ENCODE data around the gene RHNO1. TPM values are rescaled to one million over a fixed set of nuclear protein-coding genes. Genes with fewer than 3 reads are reported as not detected.
"Not testable (repeated sequence)": the region's sequence is repeated elsewhere in the genome, so short reads cannot be mapped to it uniquely, and the experiment has no call there.

The RHNO1 gene
- total RNA-seq, 1 experiment from 2014 or later: 60.9 TPM

GRCh38 chr12:2858334-2858733 is 18.7 kb upstream of the RHNO1 start:
- Mint-ChIP-seq H3K27ac (ENCODE audit: low read depth, unreplicated experiment) (no peak overlapping the region), H3K4me1 (ENCODE audit: insufficient read depth, unreplicated experiment) (no peaks in the 10 kb centered on the region), H3K36me3 (ENCODE audit: insufficient read depth, unreplicated experiment) (peaks cover 24% of the 10 kb centered on the region), H3K9me3 (ENCODE audit: unreplicated experiment) (no peaks in the 10 kb centered on the region), H3K27me3 (ENCODE audit: insufficient read depth, unreplicated experiment) (no peaks in the 10 kb centered on the region), H3K4me3 (ENCODE audit: unreplicated experiment) (no peak overlapping the region)
- no TSS peak for BruUV-seq (replicated peaks)
- TF ChIP-seq CTCF (IDR thresholded peaks at IDR 0.05; ENCODE audit: unreplicated experiment): no peak
- intact Hi-C loops (cut with micrococcal nuclease): loop anchor here (10.0 kb wide), 1 partner anchor 176 kb away; no protein-coding TSS in a partner anchor
- CTCF ChIA-PET: interaction anchor here (0.8 kb wide), 1 partner anchor 75 kb away, joined by 3 read pairs; no protein-coding TSS in a partner anchor
- POLR2A ChIA-PET: interaction anchor here (1.0 to 1.1 kb wide), 2 partner anchors 9 to 44 kb away, joined by 3 read pairs; no protein-coding TSS in a partner anchor
- no peak for DNase-seq (ENCODE audit: unreplicated experiment)

- intact Hi-C loops (cut with micrococcal nuclease): loop anchor here (10.0 kb wide), 1 partner anchor 176 kb away; no protein-coding TSS in a partner anchor
- no peak overlapping the region for H3K27ac Mint-ChIP-seq (ENCODE audit: low read depth, unreplicated experiment)
- no peak for TF ChIP-seq CTCF (IDR thresholded peaks at IDR 0.05; ENCODE audit: unreplicated experiment)
- H3K36me3 Mint-ChIP-seq (ENCODE audit: insufficient read depth, unreplicated experiment): peaks cover 31% of the 10 kb centered on the region
- ChIA-PET POLR2A (no interaction called here), CTCF (interaction anchor here (0.8 kb wide), 1 partner anchor 74 kb away, joined by 3 read pairs; no protein-coding TSS in a partner anchor)
- no peaks in the 10 kb centered on the region for H3K9me3 Mint-ChIP-seq (ENCODE audit: unreplicated experiment)
- H3K4me1 Mint-ChIP-seq (ENCODE audit: insufficient read depth, unreplicated experiment): no peaks in the 10 kb centered on the region
- DNase-seq (ENCODE audit: unreplicated experiment): no peak
- no TSS peak for BruUV-seq (replicated peaks)
- no peak overlapping the region for H3K4me3 Mint-ChIP-seq (ENCODE audit: unreplicated experiment)
- H3K27me3 Mint-ChIP-seq (ENCODE audit: insufficient read depth, unreplicated experiment): no peaks in the 10 kb centered on the region
These were observed 18.0 kb upstream of the RHNO1 start for GRCh38 chr12:2858944-2859421.

GRCh38 chr12:2860170-2860569 is 16.9 kb upstream of the RHNO1 start:
- ChIA-PET CTCF (no interaction called here), POLR2A (interaction anchor here (0.6 kb wide), 1 partner anchor 20 kb away, joined by 3 read pairs; no protein-coding TSS in a partner anchor)
- Mint-ChIP-seq H3K9me3 (ENCODE audit: unreplicated experiment) (no peaks in the 10 kb centered on the region), H3K27ac (ENCODE audit: low read depth, unreplicated experiment) (peak overlapping the region; percentile 44), H3K36me3 (ENCODE audit: insufficient read depth, unreplicated experiment) (peaks cover 36% of the 10 kb centered on the region), H3K27me3 (ENCODE audit: insufficient read depth, unreplicated experiment) (no peaks in the 10 kb centered on the region), H3K4me3 (ENCODE audit: unreplicated experiment) (no peak overlapping the region), H3K4me1 (ENCODE audit: insufficient read depth, unreplicated experiment) (no peaks in the 10 kb centered on the region)
- TF ChIP-seq CTCF (IDR thresholded peaks at IDR 0.05; ENCODE audit: unreplicated experiment): no peak
- BruUV-seq (replicated peaks): no TSS peak
- intact Hi-C loops (cut with micrococcal nuclease): no loop called here
- no peak for DNase-seq (ENCODE audit: unreplicated experiment)

- no peak for DNase-seq (ENCODE audit: unreplicated experiment)
- H3K27me3 Mint-ChIP-seq (ENCODE audit: insufficient read depth, unreplicated experiment): no peaks in the 10 kb centered on the region
- no peaks in the 10 kb centered on the region for H3K4me1 Mint-ChIP-seq (ENCODE audit: insufficient read depth, unreplicated experiment)
- H3K27ac Mint-ChIP-seq (ENCODE audit: low read depth, unreplicated experiment): no peak overlapping the region
- ChIA-PET POLR2A (interaction anchor here (1.0 kb wide), 1 partner anchor 8 kb away, joined by 4 read pairs; no protein-coding TSS in a partner anchor), CTCF (no interaction called here)
- no peak for TF ChIP-seq CTCF (IDR thresholded peaks at IDR 0.05; ENCODE audit: unreplicated experiment)
- H3K4me3 Mint-ChIP-seq (ENCODE audit: unreplicated experiment): no peak overlapping the region
- H3K36me3 Mint-ChIP-seq (ENCODE audit: insufficient read depth, unreplicated experiment): peaks cover 54% of the 10 kb centered on the region
- no TSS peak for BruUV-seq (replicated peaks)
- intact Hi-C loops (cut with micrococcal nuclease): no loop called here
- H3K9me3 Mint-ChIP-seq (ENCODE audit: unreplicated experiment): no peaks in the 10 kb centered on the region
These were observed 14.1 kb upstream of the RHNO1 start for GRCh38 chr12:2862876-2863275.

- H3K27me3 Mint-ChIP-seq (ENCODE audit: insufficient read depth, unreplicated experiment); BruUV-seq (replicated peaks); H3K4me3 Mint-ChIP-seq (ENCODE audit: unreplicated experiment); DNase-seq (ENCODE audit: unreplicated experiment); H3K9me3 Mint-ChIP-seq (ENCODE audit: unreplicated experiment); H3K4me1 Mint-ChIP-seq (ENCODE audit: insufficient read depth, unreplicated experiment); H3K27ac Mint-ChIP-seq (ENCODE audit: low read depth, unreplicated experiment); intact Hi-C loops (cut with micrococcal nuclease): not testable (repeated sequence)
- CTCF ChIA-PET: interaction anchor here (0.5 to 1.8 kb wide), 3 partner anchors 9 to 55 kb away, joined by 3 to 12 read pairs (median 3); no protein-coding TSS in a partner anchor
- POLR2A ChIA-PET: interaction anchor here (1.0 kb wide), 1 partner anchor 9 kb away, joined by 4 read pairs; no protein-coding TSS in a partner anchor
- H3K36me3 Mint-ChIP-seq (ENCODE audit: insufficient read depth, unreplicated experiment): peaks cover 56% of the 10 kb centered on the region
These were observed 13.6 kb upstream of the RHNO1 start for GRCh38 chr12:2863402-2863801.

Data from MCF 10A (cell line).